COR-L47 (cell line): ENCODE data around the gene BCDIN3D.
"Not testable (repeated sequence)": the region's sequence is repeated elsewhere in the genome, so short reads cannot be mapped to it uniquely, and the experiment has no call there.

Experiments used
- DNase-seq: peaks from one replicate; lab custom pipeline; 2025; lab: John Stamatoyannopoulos, UW

The BCDIN3D gene

GRCh38 chr12:49877066-49877465, 34.2 kb upstream of the BCDIN3D start:
- no peak for DNase-seq

DNA sequence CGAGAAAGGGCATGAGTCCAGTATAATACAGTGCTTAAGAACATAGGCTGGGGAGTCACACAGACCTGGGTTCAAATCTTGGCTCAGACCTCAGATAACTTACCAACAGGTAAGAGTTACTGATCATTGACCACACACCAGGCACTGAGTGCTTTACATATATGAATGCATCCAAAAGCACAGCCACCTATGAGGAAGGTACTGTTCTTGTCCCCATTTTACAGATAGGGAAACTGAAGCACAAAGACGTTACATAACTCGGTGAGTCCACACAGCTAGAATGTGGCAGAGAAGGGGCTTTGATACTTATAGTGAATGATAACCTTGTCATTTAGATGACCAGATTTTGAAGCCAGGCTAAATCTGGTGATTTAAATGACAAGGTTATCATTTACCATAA, 33.2 kb upstream of the BCDIN3D start:
- no peak for DNase-seq

- no peak for DNase-seq
Measured at GRCh38 chr12:49875115-49875720, 32.3 kb upstream of the BCDIN3D start.

- no peak for DNase-seq
Measured at GRCh38 chr12:49874142-49874897, 31.4 kb upstream of the BCDIN3D start.

DNA sequence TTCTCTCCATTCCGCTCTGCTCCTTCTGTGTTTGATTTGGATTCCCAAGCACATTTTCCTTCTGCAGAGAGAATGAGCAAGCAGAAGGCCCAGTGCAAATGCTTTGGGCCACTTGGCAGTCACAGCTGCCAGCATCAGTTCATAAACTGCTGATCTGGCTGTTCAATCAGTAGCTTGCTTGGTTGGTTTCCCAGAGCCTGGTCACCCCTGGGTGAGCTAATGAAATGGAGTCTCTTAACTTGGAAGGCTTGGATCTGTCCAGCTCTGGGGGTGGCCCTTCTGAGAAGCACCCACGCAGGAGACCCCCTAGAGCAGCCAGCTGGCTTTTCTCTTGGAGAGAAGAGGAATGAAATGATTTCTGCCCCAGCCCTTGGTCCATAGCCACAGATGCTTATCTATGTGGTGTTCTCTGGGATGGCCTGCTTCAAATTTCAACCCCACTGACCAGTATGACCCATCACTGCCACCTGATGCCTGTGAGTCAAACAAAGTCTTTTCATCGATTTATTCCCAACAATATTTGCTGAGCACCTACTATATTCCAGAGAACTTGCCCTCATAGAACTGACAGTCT, 30.5 kb upstream of the BCDIN3D start:
- no peak for DNase-seq

- DNase-seq: peak; percentile 42
Measured at GRCh38 chr12:49872781-49873181, 29.9 kb upstream of the BCDIN3D start.

- DNase-seq: no peak
Measured at GRCh38 chr12:49872381-49872780, 29.5 kb upstream of the BCDIN3D start.

DNA sequence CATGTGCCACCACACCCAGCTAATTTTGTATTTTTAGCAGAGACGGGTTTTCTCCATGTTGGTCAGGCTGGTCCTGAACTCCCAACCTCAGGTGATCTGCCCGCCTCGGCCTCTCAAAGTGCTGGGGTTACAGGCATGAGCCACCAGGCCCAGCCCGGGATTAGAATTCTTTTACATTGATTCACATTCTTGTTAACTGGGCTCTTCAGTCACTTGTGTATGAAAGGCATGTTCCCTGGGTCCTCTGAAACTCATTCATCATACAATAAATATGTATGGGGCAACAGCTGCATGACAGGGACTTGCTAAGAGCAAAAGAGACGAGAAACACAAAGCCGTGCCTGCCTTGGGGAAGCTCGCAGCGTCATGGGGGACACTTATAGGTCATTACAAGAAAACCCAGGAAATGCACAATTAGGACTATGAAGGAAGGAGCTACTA, 28.9 kb upstream of the BCDIN3D start:
- DNase-seq: not testable (repeated sequence)

DNA sequence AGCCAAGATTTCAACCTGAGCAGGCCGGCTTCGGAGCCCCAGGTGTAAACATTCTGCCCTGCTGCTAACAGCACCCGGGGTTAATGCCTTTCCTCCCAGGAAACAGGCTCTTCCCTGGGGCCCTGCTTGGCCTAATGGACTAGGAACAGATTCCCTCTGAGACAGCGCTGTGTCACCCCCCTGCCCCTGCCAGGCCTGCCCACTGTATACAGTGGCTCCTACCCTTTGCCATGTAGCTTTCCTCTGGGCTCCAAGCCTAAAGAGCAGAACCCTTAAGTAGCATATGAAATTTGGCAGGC, 28.3 kb upstream of the BCDIN3D start:
- DNase-seq: no peak

DNA sequence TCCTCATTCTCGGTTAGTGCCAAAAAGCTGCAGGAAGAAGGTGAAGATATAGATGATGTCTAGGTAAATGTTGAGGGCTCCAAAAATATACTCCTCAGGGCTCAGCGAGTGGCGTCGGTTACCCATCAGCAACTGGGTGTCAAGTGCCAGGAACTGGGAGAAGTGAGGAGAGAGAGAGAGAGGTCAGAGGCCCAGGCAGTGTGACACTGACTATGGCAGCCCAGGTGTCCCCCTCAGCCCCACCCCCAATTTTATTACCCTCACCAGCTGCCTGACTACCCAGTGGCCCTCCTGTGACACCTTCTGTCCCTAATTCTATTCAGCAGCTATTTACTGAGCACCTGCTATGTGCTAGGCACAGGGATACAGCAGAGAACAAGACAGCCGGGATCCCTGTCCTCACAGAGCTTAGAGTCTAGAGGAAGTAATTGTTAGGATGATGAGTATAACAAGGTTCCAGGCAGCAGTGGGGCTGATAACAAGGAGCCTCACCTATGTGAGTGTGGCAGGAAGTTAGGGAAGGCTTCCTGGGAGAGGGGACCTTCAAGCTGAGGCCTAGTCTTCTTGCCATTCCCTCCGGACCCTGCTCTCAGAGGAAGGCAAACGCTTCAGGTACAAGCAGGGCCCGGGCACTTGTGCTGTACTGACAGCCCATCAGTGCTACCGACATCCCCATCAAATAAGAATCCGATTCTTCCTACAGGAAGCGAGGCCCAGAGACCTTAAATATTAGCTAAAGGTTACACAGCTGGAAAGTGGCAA, 27.8 kb upstream of the BCDIN3D start:
- no peak for DNase-seq

GRCh38 chr12:49869816-49870500, 27.1 kb upstream of the BCDIN3D start:
- DNase-seq: no peak

GRCh38 chr12:49868952-49869815, 26.3 kb upstream of the BCDIN3D start:
- peak; percentile 97 for DNase-seq

- DNase-seq: no peak
Measured at GRCh38 chr12:49868449-49868848, 25.5 kb upstream of the BCDIN3D start.

DNA sequence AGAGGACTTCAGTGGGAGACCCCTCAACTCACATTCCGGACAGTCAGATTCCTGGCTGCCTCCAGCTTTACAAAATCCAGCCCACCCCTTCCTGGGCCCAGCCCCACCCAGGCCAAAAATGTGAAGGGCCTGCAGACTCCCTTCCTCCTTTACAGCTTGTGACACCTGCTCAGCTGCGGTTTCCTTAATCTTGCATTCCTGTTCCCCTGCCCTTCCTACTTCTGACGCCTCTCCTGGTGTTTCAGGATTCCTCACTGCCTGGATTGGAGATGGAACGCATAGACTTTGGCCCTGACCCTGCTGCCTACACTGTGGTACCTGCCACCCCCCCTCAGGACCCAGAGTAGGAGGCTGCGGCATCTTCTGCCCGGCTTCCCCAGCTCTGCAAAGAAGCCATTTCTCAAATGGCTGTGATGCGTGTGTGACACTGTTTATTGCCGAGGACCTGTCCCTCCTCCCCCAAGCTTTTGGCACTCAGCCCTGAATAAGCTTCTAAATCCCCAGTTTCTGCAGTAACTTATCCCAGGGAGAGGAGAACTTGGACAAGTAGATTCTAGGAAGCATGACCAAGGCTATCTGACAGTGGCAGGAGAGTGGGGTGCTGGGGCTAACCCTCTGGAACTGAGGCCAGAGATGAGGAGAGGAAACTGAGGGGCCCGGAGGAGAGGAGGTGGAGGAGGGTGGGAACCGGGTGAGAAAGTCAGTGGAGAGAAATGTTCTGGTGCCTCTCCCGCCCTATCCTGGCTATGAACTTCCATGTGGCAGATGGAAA, 24.9 kb upstream of the BCDIN3D start:
- no peak for DNase-seq

DNA sequence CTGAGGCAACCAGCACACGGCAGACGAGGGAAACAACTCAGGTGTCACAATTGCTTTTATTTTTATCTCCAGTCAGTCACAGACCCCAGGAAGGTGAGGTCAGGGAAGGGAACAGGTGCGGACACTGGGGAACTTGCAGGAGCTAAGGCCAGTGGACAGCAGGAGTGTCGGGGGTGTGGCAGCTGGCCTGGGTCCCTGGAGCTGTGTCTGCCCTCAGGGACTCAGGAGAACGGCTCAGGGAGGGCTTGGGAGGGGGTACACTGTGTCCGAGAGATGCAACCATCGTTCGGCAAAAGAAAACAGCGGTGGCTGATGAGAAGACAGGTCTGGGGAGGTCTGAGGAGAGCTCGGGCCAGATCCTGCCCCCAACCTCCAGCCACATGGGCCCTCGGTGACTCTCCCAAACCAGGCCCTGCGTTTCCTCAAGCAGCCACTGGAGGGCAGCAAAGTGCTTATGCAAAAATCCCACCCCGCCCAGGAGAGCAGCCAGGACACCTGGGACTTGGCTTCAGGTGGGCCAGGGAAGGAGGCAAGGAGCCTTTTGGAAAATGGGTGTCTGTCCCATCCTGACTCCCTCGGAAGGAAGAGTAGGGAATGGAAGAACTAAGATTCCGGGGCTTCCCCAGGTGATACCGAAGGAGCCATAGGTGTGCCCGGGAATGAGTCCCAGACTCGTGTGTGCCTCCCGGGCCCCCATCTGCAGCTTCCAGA, 24.1 kb upstream of the BCDIN3D start:
- DNase-seq: peak; percentile 53

GRCh38 chr12:49865782-49866135, 22.9 kb upstream of the BCDIN3D start:
- DNase-seq: no peak

DNA sequence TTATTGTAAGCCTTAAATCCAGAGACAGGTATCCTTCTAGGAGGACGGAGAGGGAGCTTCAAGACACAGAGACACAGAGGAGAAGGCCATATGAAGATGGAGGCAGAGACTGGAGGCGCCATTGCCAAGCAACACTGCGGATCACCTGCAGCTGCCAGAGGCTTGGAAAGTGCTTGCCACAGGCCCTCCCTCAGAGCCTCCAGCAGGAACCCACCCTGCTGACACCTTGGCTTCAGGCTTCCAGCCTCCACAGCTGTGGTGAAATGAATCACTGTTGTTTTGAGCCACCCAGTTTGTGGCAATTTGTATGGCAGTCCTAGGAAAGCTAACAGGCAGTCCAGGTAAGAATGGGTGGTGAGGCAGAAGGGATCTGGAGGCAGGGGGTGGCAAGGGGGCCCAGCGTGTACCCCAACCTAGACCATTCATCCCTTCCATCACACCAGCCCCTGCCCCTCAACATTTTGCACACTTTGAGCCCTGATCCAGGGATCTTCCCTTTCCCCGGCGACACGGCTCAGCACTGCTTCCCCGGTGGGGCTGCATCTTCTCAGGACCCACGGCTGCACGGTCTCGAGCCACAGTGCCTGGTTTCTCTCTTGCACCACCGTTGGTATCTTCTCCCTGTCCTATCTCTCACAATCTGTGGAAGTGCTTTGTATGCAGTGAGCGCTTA, 22.3 kb upstream of the BCDIN3D start:
- no peak for DNase-seq

DNA sequence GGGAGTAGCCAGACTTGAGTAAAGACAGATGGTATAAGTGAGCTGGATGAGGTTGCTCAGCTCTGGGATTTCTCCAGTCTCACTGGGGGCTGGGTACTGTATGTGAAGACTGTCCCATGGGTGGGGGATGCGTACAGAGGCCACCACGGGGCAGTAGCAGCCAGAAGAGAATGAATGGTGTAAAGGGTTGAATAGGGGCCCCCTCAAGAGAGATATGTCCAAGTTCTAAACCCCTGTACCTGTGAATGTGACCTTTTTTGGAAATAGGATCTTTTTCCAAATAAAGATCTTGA, 21.8 kb upstream of the BCDIN3D start:
- no peak for DNase-seq

GRCh38 chr12:49863946-49864797, 21.3 kb upstream of the BCDIN3D start:
- no peak for DNase-seq
